SK-N-MC (cell line): ENCODE measurements around the gene SLC17A5.
"Not testable (repeated sequence)": the region's sequence is repeated elsewhere in the genome, so short reads cannot be mapped to it uniquely, and the experiment has no call there.

Experiments
- DNase-seq: peaks from one replicate; pipeline ENCODE4 v3.0.0-alpha.2; 2011; ENCODE audit warnings: low read depth, low spot score
- H3K27ac ChIP-seq: fragments of 200-600 bp; sonication (generic); 2 replicates; pipeline ENCODE4 v1.5.1; 2016; ENCODE audit warnings: mixed run types
- H3K36me3 ChIP-seq: fragments of 200-600 bp; sonication (generic); 2 replicates; pipeline ENCODE4 v1.6.1; 2017; ENCODE audit warnings: antibody characterized with exemption, low read length, mixed read lengths; ENCODE audit not compliant: insufficient read depth
- H3K4me3 ChIP-seq: fragments of 200-600 bp; sonication (generic); 2 replicates; pipeline ENCODE4 v1.5.1; 2016
- H3K9ac ChIP-seq: fragments of 200-600 bp; sonication (generic); 2 replicates; pipeline ENCODE4 v1.8.0; 2017; ENCODE audit warnings: mixed run types, mixed read lengths; ENCODE audit not compliant: insufficient read length
- H3K9me3 ChIP-seq: fragments of 200-600 bp; sonication (generic); 2 replicates; pipeline ENCODE4 v1.6.1; 2017; ENCODE audit warnings: low read depth, mild to moderate bottlenecking, antibody characterized with exemption, low read length, moderate library complexity, mixed read lengths
- EZH2 ChIP-seq: fragments of 200-600 bp; sonication (generic); IDR thresholded peaks from one replicate; pipeline ENCODE4 v1.6.1; 2017; ENCODE audit warnings: antibody characterized with exemption
- FOXP2 ChIP-seq: optimal IDR thresholded peaks from 2 replicates; pipeline ENCODE3; 2011; ENCODE audit warnings: mild to moderate bottlenecking, moderate library complexity; ENCODE audit not compliant: insufficient read depth; ENCODE audit errors: extremely low read length, control extremely low read depth
- POLR2AphosphoS5 ChIP-seq: IDR thresholded peaks from 2 replicates; pipeline ENCODE4 v1.6.1; 2012; ENCODE audit warnings: mild to moderate bottlenecking, low read depth, low read length, borderline replicate concordance

SLC17A5 gene

GRCh38 chr6:73640179-73640750, 13.5 kb downstream of the SLC17A5 start:
- no peak for DNase-seq

GRCh38 chr6:73639040-73639439, 14.8 kb downstream of the SLC17A5 start:
- no peak overlapping the region for H3K9ac ChIP-seq
- H3K9me3 ChIP-seq: no peaks in the 10 kb centered on the region
- TF ChIP-seq FOXP2 (no peak), EZH2 (no peak), POLR2AphosphoS5 (no peak)
- H3K4me3 ChIP-seq: no peak overlapping the region
- H3K27ac ChIP-seq: no peak overlapping the region
- H3K36me3 ChIP-seq: no peaks in the 10 kb centered on the region
- DNase-seq: no peak

More at GRCh38 chr6:73640179-73640750, 13.5 kb downstream of the SLC17A5 start:
- no peak for TF ChIP-seq POLR2AphosphoS5
- TF ChIP-seq EZH2: no peak
- no peak for TF ChIP-seq FOXP2
- Histone ChIP-seq H3K36me3 (no peaks in the 10 kb centered on the region), H3K4me3 (no peak overlapping the region), H3K27ac (no peak overlapping the region), H3K9ac (no peak overlapping the region), H3K9me3 (no peaks in the 10 kb centered on the region)

GRCh38 chr6:73637404-73637803, 16.4 kb downstream of the SLC17A5 start:
- no peak overlapping the region for H3K27ac ChIP-seq
- H3K4me3 ChIP-seq: no peak overlapping the region
- no peaks in the 10 kb centered on the region for H3K9me3 ChIP-seq
- no peak for DNase-seq
- no peak overlapping the region for H3K9ac ChIP-seq
- no peak for TF ChIP-seq FOXP2
- no peak for TF ChIP-seq POLR2AphosphoS5
- no peaks in the 10 kb centered on the region for H3K36me3 ChIP-seq

- no peak overlapping the region for H3K4me3 ChIP-seq
- H3K9ac ChIP-seq: no peak overlapping the region
- H3K36me3 ChIP-seq: no peaks in the 10 kb centered on the region
- no peak for DNase-seq
- H3K27ac ChIP-seq: no peak overlapping the region
- no peak for TF ChIP-seq FOXP2
- no peak for TF ChIP-seq EZH2
- no peak for TF ChIP-seq POLR2AphosphoS5
- H3K9me3 ChIP-seq: no peaks in the 10 kb centered on the region
Observed at GRCh38 chr6:73636048-73636447, 17.7 kb downstream of the SLC17A5 start.

- DNase-seq: no peak
- no peak for TF ChIP-seq EZH2
- no peak for TF ChIP-seq POLR2AphosphoS5
Observed at GRCh38 chr6:73632346-73632745, 21.4 kb downstream of the SLC17A5 start.

GRCh38 chr6:73631849-73632248, 21.9 kb downstream of the SLC17A5 start:
- DNase-seq: no peak
- no peak overlapping the region for H3K9ac ChIP-seq
- H3K27ac ChIP-seq: no peak overlapping the region
- no peak overlapping the region for H3K4me3 ChIP-seq
- TF ChIP-seq EZH2: no peak
- no peak for TF ChIP-seq FOXP2
- TF ChIP-seq POLR2AphosphoS5: no peak
- H3K9me3 ChIP-seq: no peaks in the 10 kb centered on the region
- H3K36me3 ChIP-seq: no peaks in the 10 kb centered on the region

More at GRCh38 chr6:73632346-73632745, 21.4 kb downstream of the SLC17A5 start:
- Histone ChIP-seq H3K4me3 (no peak overlapping the region), H3K9me3 (no peaks in the 10 kb centered on the region), H3K27ac (no peak overlapping the region), H3K36me3 (no peaks in the 10 kb centered on the region), H3K9ac (no peak overlapping the region)

- Histone ChIP-seq H3K9me3 (no peaks in the 10 kb centered on the region), H3K4me3 (no peak overlapping the region), H3K36me3 (no peaks in the 10 kb centered on the region), H3K9ac (no peak overlapping the region), H3K27ac (no peak overlapping the region)
- no peak for DNase-seq
- TF ChIP-seq FOXP2: no peak
- no peak for TF ChIP-seq EZH2
Observed at GRCh38 chr6:73630401-73630800, 23.4 kb downstream of the SLC17A5 start.

- TF ChIP-seq FOXP2 (no peak), EZH2 (no peak), POLR2AphosphoS5 (no peak)
- DNase-seq: no peak
- Histone ChIP-seq H3K9me3 (no peaks in the 10 kb centered on the region), H3K4me3 (no peak overlapping the region), H3K9ac (no peak overlapping the region), H3K36me3 (no peaks in the 10 kb centered on the region), H3K27ac (no peak overlapping the region)
Observed at GRCh38 chr6:73624896-73625295, 28.9 kb downstream of the SLC17A5 start.

- not testable (repeated sequence) for H3K9ac ChIP-seq, H3K27ac ChIP-seq, H3K36me3 ChIP-seq, H3K4me3 ChIP-seq, DNase-seq, H3K9me3 ChIP-seq
Observed at GRCh38 chr6:73623480-73623879, 30.3 kb downstream of the SLC17A5 start.

GRCh38 chr6:73618082-73618481, 35.7 kb downstream of the SLC17A5 start:
- H3K9me3 ChIP-seq, H3K9ac ChIP-seq, DNase-seq, H3K36me3 ChIP-seq, H3K4me3 ChIP-seq, H3K27ac ChIP-seq: not testable (repeated sequence)
